Measurements from ENCODE around the gene CACNA2D4. TPM values are rescaled to one million over a fixed set of nuclear protein-coding genes. Genes with fewer than 3 reads are reported as not detected.

The CACNA2D4 gene
- total RNA-seq, 1 donor from 2014 or later = 2.8 TPM

DNA sequence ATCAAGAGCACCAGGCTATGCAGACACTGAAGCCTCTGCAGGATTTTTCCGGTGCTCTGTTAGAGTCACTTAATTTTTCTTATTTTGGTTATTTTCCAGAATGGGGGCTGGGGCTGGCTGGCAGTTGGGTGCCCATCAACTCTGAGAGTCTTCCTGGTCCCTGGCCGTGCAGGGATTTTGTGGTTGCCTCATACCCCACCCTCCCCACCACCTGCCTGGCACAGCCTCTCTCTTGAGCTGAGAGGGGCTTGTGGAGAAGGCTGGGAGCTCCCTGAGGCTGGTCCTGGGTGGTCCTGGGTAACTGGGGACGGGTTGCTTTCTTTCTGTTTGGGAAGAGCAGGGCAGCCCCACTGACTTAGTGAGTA is 74.8 kb downstream of the CACNA2D4 start:
- TF ChIP-seq, protein P1, sequence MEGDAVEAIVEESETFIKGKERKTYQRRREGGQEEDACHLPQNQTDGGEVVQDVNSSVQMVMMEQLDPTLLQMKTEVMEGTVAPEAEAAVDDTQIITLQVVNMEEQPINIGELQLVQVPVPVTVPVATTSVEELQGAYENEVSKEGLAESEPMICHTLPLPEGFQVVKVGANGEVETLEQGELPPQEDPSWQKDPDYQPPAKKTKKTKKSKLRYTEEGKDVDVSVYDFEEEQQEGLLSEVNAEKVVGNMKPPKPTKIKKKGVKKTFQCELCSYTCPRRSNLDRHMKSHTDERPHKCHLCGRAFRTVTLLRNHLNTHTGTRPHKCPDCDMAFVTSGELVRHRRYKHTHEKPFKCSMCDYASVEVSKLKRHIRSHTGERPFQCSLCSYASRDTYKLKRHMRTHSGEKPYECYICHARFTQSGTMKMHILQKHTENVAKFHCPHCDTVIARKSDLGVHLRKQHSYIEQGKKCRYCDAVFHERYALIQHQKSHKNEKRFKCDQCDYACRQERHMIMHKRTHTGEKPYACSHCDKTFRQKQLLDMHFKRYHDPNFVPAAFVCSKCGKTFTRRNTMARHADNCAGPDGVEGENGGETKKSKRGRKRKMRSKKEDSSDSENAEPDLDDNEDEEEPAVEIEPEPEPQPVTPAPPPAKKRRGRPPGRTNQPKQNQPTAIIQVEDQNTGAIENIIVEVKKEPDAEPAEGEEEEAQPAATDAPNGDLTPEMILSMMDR (IDR thresholded peaks at IDR 0.05) = no peak
- no peak overlapping the region for H3K4me3 Mint-ChIP-seq
- no peak for ATAC-seq (ENCODE audit: low read depth)
- H3K9me3 Mint-ChIP-seq = no peaks in the 10 kb centered on the region
- ChIA-PET POLR2A (no interaction called here), CTCF (no interaction called here)
- no peaks in the 10 kb centered on the region for H3K36me3 Mint-ChIP-seq (ENCODE audit: low read depth)
- H3K4me1 Mint-ChIP-seq = peaks cover 34% of the 10 kb centered on the region
- intact Hi-C loops (cut with micrococcal nuclease) = loop anchor here (2.0 kb wide), 1 partner anchor 39 kb away; no protein-coding TSS in a partner anchor
- no peak for DNase-seq
- peaks cover 9% of the 10 kb centered on the region for H3K27me3 Mint-ChIP-seq
- no peak overlapping the region for H3K27ac Mint-ChIP-seq

DNA sequence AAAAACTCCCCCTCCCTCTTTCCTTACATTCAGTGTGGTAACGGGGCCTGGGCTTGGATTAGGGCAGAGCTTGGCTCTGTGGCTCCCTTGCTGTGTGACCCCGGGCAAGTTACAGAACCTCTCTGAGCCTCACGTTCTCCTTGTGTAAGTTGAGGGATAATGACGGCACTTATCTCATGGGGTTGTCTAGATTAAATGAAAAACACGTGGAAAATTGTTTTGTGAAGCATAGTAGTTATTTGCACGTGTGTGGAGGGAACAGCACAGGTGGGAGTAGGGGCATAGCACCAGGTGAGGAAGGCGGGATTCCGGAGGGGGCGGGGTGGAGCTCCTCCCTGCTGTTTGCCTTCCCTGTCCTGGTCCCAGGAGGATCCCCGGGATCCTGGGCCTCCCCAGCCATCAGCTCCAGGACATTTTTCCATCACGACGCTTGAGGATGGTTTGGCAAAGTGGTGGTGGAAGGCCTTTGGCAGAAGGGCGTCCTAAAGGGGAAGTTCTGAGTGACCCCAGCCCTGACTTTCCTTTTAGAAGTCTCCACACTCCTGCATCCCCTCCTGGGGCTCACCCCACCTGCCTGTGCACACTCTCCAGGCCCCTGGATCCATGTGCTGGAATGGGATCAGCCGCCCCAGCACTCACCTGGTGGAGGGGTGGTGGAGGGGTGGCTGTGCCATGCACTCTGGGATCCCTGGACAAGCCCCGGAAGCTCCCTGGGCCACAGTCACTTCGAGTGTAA is 75.4 kb downstream of the CACNA2D4 start:
- ATAC-seq (ENCODE audit: low read depth) (no peak), DNase-seq (no peak)
- H3K4me3 Mint-ChIP-seq = no peak overlapping the region
- H3K27ac Mint-ChIP-seq = no peak overlapping the region
- ChIA-PET POLR2A (no interaction called here), CTCF (no interaction called here)
- intact Hi-C loops (cut with micrococcal nuclease) = loop anchor here (2.0 kb wide), 1 partner anchor 38 kb away; no protein-coding TSS in a partner anchor
- H3K9me3 Mint-ChIP-seq = no peaks in the 10 kb centered on the region
- peaks cover 34% of the 10 kb centered on the region for H3K4me1 Mint-ChIP-seq
- peaks cover 9% of the 10 kb centered on the region for H3K27me3 Mint-ChIP-seq
- H3K36me3 Mint-ChIP-seq (ENCODE audit: low read depth) = no peaks in the 10 kb centered on the region
- TF ChIP-seq, protein P1 (IDR thresholded peaks at IDR 0.05) = no peak

DNA sequence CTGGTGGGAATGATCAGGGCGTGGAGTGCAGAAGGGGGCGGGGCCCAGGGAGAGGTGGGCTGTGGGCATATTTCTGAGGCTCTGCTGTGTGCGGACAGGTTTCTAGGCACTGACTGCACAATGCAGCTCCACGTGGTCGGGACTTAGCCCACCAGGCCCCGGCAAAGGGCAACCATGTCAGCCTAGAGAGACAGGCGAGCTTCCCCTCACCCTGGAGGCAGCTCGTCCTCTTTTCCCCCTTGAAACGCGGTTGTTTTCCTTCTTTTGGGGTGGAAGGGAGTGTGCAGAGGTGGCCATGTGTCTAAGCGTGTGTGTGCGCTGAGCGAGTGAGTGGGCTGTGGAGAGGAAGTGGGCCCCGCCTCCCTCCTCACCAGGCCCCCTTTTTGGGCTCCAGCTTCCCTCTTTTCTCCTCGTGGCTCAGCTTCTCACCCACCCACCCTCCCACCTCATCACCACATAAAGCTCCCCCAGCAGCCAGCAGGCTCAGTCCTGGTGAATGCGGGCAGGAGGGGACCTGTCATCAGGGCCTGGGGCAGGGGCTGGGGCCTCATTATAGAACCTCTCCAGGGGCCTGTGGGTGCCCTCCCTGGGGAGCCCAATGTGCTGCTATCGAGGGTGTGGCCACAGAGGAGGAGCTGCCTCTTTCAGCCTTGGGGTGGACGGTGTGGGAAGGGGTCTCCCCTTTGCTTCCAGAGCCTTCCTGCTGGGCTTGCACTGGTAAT is 76.1 kb downstream of the CACNA2D4 start:
- H3K9me3 Mint-ChIP-seq = no peaks in the 10 kb centered on the region
- ChIA-PET POLR2A (no interaction called here), CTCF (no interaction called here)
- no peak overlapping the region for H3K27ac Mint-ChIP-seq
- ATAC-seq (ENCODE audit: low read depth) (peak; percentile 88), DNase-seq (no peak)
- no peaks in the 10 kb centered on the region for H3K36me3 Mint-ChIP-seq (ENCODE audit: low read depth)
- TF ChIP-seq, protein P1 (IDR thresholded peaks at IDR 0.05) = no peak
- intact Hi-C loops (cut with micrococcal nuclease) = loop anchor here (2.0 kb wide), 1 partner anchor 38 kb away; no protein-coding TSS in a partner anchor
- peaks cover 9% of the 10 kb centered on the region for H3K27me3 Mint-ChIP-seq
- peak overlapping the region; percentile 9 for H3K4me3 Mint-ChIP-seq
- peaks cover 34% of the 10 kb centered on the region for H3K4me1 Mint-ChIP-seq

DNA sequence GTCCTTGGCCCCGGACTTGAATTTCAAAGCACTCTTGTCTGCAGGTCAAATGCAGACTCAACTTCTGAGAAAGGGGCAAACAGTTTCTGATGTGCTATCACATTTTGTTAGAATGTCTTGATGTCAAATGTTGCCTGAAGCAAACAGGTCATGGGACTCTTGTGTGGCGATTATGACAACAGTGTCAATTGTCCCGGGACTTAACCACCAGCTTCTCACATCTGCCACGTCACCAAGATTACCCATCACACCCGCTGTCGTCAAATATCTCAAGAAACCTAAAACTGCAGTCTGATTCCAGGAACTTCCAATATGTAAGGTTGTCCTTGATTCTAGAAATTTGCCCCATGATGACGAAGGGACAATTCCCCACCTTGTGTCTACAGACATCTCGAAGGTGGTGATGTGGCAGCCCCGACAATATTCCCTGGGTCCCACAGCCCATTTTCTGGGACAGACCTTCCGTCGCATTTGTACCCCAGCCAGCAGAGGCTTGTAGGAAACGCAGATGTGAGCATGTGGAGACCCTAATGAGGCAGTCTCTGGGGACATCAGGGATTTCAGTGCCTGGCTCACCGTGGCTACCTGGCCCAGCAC is 76.8 kb downstream of the CACNA2D4 start:
- ATAC-seq (ENCODE audit: low read depth) (no peak), DNase-seq (no peak)
- Mint-ChIP-seq H3K27ac (no peak overlapping the region), H3K27me3 (peaks cover 9% of the 10 kb centered on the region), H3K4me3 (peak overlapping the region; percentile 9), H3K4me1 (peaks cover 34% of the 10 kb centered on the region), H3K36me3 (ENCODE audit: low read depth) (no peaks in the 10 kb centered on the region), H3K9me3 (no peaks in the 10 kb centered on the region)
- intact Hi-C loops (cut with micrococcal nuclease) = loop anchor here (2.0 kb wide), 1 partner anchor 37 kb away; no protein-coding TSS in a partner anchor
- POLR2A ChIA-PET = no interaction called here
- TF ChIP-seq, protein P1 (IDR thresholded peaks at IDR 0.05) = no peak
- CTCF ChIA-PET = no interaction called here

DNA sequence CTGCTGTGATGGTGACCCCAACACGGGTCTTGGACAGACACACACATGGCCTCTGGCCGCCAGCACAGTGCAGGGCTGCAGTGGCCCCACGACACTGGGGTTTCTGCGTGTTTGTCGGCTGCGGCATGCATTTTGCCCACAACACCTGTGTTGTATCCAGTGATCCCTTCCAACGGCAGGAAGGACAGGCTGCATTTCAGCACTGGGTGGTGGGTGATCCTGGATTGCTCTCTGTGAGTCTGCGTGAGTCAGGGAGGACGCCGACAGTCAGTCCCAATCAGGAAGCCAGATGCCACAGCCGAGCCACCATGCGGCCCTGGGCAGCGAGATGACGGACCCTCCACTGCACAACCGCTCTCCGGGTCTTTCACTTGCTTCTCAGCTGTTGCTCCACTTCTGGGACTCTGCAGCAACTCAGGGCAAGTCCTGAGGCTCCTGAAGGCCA is 77.4 kb downstream of the CACNA2D4 start:
- H3K27ac Mint-ChIP-seq = no peak overlapping the region

More for the DNA sequence above, 77.4 kb downstream of the CACNA2D4 start:
- no peaks in the 10 kb centered on the region for H3K9me3 Mint-ChIP-seq
- H3K4me3 Mint-ChIP-seq = no peak overlapping the region
- TF ChIP-seq, protein P1 (IDR thresholded peaks at IDR 0.05) = no peak
- ChIA-PET CTCF (no interaction called here), POLR2A (no interaction called here)
- intact Hi-C loops (cut with micrococcal nuclease) = no loop called here
- H3K27me3 Mint-ChIP-seq = peaks cover 6% of the 10 kb centered on the region
- ATAC-seq (ENCODE audit: low read depth) (no peak), DNase-seq (no peak)
- H3K36me3 Mint-ChIP-seq (ENCODE audit: low read depth) = no peaks in the 10 kb centered on the region
- H3K4me1 Mint-ChIP-seq = peaks cover 34% of the 10 kb centered on the region
